NCI-H82 (cell line): ENCODE results near the gene ZNF106.

Experiments used
- DNase-seq: peaks from one replicate; lab custom pipeline; 2025; lab: John Stamatoyannopoulos, UW

The ZNF106 gene

GRCh38 chr15:42367041-42367440 is 123.9 kb downstream of the ZNF106 start:
- DNase-seq = no peak

GRCh38 chr15:42365921-42366550 is 124.9 kb downstream of the ZNF106 start:
- DNase-seq = no peak

- peak; percentile 97 for DNase-seq
Observed at GRCh38 chr15:42364529-42364928, 126.4 kb downstream of the ZNF106 start.

GRCh38 chr15:42363942-42364341 is 127.0 kb downstream of the ZNF106 start:
- peak; percentile 84 for DNase-seq

GRCh38 chr15:42363487-42363886 is 127.5 kb downstream of the ZNF106 start:
- peak; percentile 62 for DNase-seq
